DMS53 (cell line): ENCODE data around the gene TSPAN18.

Experiments
- DNase-seq: peaks from one replicate; lab custom pipeline; 2025; lab: John Stamatoyannopoulos, UW

TSPAN18 gene

DNA sequence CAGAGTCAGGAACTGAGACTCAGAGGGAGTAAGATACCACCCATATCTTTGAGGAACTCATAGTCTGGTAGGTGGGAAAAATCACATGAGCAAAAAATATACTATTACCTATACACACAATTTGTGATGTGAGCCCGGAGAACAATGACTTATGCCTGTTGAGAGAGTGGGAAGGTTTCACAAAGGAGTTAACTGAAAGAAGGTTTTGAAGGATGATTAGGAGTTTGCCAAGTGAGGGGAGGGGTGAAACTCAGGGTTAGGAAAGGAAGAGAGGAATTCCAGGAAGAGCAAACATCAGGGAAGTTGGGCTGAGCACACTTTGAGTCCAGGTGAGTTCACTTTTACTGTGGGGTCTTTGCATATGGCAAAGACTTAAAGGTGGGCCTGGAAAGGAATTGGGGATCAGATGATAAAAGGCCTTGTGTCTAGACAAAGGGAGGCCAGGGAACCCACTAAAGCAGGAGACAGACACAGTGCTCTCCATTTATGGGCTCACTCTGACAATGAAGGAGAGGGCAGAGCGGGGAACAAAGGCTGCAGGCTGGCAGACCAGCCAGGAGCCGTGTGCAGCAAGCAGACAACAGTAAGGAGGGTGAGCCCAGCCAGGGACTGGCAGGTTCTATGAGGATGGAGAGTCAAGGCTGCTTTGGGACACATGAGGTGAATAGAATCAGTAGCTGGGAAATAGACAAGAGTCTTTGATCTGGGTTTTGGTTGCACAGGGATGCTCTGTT, 33.1 kb downstream of the TSPAN18 start:
- DNase-seq, result no peak

DNA sequence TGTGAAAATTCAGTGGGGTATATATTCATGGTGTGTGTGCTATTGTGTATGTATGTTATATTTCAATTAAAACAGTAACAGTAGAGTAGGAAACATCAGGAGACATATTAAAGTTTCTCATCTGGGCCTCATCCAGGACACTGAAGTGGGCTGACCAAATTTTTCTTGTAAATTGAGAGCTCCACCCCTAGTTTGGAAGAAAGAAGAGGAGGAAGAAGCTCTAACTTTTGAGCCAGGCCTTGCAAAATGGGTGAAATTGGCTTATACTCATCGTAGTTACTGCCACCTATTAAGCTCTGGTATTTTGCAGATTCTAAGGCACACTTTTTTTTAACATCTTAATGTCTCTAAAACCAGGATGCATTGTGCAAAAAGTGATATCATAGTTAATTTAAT, 33.7 kb downstream of the TSPAN18 start:
- DNase-seq, result no peak

DNA sequence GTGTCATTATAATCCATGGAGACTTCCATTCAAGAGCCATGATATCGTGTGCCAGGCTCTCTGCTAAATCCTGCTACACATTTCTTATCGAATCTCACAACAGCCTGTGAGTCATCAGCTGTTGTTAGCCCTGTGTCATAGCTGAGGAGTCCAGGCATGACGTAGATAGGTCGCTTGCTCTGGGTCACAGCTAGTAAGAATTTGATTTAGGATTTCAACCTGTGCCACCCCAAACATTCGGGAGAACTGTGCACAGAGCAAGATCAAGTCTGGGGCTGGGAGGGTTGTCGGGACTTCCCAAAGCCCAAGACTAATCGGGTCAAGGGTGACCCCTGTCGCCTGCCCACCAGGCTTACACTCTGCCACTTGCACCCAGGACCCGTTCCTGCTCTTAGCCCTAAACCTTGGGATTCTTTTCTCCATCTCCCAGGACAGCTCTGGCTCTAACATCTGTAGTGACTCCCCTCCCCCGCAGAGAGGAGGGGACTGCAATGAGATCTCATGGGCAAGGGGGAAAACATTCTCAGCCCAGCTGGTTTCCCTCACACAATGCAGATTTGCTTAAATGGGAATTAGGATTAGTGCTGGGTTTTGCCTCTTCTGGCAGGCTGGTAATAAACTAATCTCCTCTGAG, 34.3 kb downstream of the TSPAN18 start:
- peak; percentile 28 for DNase-seq

DNA sequence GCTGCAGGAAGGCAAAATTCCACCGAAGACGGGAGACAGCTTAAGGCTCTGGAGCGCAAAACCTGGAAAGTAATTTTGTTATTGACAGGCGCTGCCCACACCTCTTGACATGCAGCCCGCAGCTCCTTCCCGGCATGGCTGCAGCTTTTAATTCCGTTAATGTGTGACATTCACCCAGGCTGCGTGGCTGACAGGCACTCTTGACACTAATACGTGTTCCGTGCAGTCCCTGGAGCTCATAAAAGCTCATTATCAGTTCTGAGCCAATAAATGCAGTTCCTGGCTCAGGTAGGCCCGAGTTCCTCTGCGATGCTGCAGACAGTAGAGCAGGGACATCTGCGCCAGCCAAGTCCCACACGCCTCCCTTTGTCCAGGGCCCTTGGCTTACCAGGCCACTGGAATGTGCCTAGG, 34.8 kb downstream of the TSPAN18 start:
- no peak for DNase-seq

DNA sequence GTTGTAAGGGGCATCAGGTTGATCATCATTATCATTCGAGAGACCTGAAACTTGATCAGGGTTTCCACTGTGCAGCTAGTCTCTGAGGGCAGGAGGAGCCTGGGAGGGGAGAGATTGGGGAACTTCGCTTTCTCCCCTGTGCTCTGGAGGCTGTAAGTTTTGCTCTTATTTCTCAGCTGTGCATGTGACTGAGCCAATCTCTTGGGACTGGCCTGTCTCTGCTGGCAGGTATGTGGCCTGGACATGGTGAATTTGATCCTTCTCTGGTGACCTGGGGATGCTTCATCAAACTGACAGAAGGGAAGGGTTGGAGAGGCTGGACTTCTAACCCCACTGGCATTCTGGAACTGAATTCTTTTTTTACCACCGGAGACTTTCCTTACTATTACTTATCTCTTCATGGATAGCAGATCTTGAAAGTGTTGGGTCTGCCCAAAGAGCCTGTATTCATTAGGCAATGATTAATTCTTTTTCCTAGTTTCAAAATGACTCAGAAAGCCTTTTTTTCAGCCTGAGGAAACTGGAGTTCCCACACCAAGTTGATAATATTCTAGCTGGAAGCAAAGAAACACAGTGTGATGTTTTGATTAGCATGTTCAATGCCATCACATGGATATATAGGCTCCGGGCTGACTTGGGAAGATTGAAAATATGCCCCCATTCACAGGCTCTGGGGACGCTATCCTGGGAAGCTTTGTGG, 36.5 kb downstream of the TSPAN18 start:
- DNase-seq, result no peak

DNA sequence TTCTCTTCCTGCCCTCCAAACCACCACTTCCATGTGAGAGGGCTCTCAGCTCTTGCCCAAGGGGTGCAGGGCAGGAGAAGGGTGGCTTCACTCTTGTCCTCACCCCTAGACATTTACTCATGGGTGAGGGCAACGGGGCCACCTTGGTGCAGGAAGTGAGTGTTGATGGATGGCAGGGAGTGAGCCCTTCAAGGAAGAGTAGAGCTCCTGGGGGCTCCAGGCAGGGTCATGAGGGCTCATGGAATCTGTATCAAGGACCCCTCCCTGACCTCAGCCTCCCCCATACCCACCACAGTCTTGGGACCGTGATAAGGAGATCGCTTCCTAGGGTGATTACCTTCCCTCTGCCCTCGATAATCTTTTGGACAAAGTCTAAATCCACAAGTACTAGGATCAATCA, 37.8 kb downstream of the TSPAN18 start:
- DNase-seq, result no peak

DNA sequence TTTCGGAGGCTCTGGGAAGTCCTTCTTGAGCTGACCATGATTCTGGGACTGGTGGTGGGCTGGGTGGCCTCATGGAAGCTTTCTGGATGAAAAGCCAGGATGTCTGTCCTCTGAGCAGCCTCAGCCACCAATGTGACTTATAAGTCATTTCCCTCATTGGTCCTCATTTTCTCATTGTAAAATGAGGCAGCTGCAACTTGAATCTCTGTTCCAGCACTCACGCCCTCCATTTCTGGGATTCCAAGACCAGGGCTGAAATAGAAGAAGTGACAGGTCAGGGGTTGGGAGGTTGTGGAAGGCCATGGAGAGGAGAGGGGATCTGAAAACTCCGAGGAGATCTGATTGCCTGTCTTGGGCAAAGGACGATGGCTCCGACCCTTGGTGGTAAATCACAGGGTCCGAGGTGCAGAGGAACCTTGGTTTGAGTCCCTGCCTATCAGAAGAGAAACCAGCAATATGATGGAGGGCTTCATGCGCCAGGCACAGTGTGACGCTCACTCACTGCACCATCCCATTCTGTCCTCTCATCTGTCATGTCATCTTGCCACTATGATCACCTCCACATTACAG, 38.3 kb downstream of the TSPAN18 start:
- no peak for DNase-seq

DNA sequence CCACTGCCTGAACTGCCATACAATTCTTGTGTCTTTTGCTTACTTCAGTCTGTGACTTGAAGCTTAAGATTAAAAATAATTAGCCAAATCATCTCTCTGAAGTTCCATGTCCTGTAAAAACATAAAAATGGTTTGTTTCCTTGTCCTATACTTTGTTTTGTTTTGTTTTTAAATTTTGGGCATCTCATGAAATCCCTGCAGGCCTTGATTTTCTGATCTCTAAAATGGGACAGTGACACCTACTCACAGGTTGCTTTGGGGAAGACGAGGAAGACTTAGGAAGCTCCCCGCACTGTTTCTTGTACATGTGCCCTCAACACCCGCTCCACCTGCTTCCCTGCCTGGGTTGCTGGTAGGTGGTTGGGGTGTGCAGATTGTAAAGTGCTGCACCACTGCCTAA, 38.9 kb downstream of the TSPAN18 start:
- DNase-seq, result no peak

DNA sequence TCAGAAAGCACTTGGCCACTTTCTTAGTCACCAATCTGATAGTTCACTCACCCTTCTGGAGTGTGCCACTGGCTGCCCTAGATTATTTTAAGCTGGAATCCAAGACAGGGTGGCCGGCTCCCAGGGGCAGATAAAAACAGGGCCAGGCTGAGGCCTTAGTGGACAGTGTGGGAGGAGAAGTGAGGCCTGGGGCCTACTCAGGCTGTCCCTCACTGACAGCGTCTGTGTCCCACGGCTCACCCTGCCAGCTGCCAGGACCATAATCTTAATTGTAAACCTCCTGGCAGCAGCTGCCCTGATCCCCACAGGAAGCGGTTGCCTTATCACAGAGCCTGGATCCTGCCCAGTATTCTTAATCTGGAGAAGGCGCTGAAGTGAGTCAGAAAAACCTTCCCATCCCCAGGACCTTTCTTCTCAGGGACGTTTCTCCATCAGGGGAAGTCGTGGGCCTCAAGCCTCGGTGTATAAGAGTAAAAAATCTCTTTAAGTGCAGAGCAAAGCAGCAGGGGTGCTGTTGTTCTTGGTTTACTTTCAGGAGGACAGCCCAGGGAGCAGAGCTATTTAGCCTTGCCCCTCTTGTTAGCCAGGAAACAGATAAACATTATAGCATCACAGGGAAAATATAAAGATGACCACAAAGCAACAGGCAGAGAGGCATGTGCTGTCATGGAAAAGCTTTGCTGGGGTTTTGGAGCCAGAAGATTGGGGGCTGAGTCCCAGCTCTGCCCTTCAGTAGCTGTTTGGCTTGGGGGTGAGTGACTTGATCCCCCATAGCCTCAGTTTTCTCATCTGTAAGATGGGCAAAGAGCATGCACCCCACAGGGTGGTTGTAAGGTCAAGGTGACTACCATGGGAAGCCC, 39.6 kb downstream of the TSPAN18 start:
- no peak for DNase-seq

DNA sequence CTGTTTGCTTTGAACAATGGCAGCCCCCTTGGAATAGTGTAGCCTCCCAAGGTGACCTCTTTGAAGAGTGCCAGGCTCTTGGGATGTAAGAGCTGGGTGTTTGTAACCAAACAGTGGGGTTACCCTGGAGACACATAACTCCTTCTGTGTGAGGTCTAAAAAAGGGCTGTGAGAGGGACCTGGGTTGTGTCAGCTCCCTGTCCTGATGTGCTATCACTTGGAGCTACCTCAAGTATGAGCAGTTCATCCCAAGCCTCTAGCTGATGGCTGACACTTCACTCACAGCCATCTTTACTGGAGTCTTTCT, 40.2 kb downstream of the TSPAN18 start:
- no peak for DNase-seq

DNA sequence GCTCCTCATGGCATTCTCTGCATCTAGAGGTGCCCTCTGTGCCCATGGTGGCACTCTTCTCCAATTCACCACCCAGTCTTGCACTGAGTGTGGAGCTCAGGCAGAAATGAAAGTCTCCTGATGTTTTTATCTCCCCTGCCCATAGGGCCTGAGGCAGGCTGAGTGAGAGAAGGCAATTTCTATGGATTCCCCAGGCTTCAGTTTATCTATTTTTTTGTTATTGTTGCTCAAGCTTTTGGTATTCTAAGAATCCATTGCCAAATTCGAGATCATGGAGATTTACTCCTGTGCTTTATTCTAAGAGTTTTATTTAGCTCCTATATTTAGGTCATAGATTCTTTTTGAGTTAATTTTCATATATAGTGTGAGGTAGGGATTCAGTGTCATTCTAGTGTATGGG, 40.7 kb downstream of the TSPAN18 start:
- no peak for DNase-seq

DNA sequence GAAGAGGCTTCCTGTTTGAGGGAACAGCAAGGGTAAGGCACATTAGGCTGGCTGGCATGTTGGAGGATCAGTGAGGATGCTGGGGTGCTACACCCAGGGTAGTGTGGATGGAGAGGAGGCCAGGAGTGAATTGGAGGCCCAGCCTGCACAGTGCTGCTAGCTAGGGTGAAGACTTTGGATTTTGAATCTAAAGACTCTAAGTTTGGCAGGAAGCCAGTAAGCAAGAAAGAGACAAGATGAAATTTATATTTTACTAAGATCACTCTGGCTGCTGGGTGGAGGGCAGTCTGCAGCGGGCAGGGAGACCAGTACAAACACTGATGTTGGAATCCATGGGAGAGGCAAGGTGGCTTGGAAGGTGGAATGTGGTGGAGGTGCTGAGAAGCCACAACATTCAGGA, 43.6 kb downstream of the TSPAN18 start:
- DNase-seq, result no peak

DNA sequence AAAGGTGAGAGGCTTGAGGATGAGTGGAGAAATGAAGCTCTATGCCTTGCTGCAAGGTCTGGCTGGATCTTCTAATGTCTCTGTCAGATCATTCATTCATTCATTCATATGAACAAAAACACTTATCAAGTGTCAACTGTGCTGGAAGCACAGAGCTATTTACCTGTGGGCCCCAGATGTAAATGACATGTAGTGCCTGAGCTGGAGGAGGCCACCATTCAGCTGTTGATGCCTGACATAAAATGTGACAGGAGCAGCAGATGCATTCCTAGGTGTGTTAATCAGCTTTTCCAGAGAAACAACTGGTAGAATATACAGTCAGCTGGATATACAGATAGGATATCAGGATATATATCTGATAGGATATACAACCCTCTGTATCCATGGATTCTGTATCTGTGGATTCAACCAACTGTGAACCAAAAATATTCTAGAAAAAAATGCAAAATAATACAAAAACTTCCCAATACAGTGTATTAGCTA, 44.5 kb downstream of the TSPAN18 start:
- no peak for DNase-seq

DNA sequence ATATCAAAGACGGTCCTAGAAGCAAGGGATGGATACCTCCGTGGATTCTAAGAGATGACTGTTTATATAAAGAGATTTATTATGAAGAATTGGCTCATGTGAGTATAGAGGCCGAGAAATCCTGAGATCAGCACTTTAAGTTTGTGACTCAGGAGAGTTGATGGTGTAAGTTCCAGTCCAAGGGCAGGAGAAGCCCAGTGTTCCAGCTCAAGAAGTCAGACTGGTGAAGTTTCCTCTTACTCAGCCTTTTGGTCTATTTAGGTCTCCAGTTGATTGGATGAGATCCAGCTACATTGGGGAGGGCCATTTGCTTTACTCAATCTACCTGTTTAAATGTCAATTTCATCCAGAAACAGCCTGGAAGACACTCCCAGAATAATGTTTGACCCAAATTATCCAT, 45.1 kb downstream of the TSPAN18 start:
- no peak for DNase-seq

DNA sequence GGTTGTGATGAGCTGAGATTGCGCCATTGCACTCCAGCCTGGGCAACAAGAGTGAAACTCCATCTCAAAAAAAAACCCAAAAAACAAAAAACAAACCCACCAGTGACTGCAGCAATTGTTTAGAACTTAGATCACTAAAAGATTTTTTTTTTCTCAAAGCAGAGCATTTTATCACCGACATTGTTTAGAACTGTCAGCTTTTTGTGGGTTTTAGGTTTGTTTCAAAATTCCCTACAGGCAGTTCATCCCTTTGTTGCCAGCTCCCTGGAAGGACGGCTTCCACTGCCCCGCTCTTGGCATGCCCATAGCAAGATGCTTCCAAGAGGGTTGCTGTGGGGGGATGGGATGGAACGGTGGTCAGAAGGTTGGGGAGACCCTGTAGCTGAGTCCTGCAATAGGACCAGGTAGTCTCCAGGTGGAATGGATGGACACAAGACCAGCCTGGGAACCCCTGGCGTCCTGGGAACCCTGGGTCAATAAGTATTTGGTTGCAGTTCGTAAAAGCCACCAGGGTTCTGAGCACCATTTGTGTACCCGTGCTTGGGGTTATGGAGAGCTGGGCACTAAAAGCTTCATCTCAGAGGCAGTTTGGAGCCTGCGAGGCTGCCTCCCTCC, 46.7 kb downstream of the TSPAN18 start:
- no peak for DNase-seq

DNA sequence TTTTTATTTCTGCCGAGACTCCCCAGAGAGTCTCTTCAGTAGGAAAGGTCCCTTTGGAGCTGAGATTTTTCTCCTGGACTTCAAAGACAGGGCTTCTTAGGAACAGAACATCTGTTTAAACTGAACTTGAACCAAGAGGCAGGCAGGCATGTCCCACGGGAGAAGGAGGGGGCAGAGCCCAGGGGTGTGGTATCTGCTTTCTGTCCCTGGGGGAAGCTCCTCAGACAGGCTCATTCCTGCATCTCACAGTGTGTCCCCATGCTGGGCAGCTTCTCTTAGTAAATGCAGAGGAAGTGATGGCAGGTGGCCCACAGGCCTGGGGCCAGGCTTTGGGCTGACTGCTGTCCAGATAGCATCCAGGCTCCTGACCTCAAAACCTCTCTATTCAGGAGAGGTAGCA, 47.3 kb downstream of the TSPAN18 start:
- DNase-seq, result no peak

DNA sequence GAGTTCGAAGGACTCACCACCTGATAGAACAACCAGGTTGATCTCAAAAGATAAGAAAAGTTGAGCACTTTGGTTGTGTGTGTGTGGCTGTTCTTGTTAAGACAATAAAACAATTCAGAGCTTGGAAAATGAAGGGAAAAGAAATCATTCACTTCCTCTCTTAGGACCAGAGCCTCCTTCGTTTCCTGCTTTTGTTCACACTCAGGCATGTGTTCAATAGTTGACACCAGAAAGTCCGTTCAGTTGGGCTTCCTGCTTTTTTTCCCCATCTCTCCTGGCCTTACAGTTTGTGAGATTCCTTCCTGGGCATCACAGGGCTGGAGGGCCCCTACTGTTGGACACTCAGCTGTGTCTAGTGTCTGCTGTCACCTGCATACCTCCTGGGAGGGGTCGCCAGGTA, 48.0 kb downstream of the TSPAN18 start:
- DNase-seq, result no peak

DNA sequence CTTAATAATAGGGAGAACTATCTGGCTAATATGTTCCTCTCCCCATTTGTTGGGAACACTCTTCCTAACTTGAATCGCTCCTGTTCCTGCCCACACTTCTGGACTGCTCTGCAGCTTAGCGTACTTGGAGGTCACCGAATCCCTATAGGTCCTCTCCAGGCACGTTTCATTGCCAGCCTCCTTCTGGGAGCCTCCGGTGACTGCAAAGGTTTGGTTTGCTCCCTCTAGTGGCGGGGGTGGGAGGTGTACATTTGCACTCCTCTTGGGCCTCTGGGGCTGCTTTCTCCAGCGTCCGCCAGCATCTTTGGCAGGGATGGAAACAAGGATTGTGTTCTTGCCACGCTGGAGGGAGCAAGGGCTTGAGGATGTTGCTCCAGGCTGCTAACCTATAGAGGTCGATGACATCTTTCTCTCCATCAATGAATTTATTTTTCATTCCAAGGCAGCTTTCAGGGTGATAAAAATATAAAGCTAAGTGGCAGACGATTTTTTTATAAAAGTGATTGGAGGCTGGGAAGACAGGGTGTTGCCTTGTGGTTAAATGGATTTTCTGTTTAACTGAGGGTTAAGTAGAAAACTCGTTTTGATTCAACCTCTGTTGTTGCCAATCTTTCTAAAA, 48.7 kb downstream of the TSPAN18 start:
- peak; percentile 79 for DNase-seq

DNA sequence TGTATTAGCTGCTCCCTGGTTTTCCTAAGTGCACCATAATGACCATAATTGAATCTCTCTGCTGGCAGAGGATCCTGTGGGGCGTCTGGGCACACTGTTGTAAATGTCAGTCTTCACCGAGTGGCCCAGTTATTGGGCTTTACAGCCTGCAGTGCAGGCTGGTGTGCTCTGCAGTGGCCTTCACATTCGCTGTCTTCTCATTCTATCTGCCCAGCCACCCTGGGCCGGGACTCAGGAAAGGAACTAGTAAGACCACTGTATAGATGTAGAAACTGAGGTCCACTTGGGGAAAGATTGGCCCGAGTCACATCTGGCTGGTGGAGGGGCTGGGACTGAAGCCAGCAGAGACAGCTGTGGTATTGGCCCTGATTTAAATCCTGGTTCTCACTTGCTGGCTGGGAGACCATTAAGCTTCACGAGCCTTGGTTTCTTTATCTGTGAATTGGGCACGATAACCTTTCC, 49.3 kb downstream of the TSPAN18 start:
- DNase-seq, result no peak

DNA sequence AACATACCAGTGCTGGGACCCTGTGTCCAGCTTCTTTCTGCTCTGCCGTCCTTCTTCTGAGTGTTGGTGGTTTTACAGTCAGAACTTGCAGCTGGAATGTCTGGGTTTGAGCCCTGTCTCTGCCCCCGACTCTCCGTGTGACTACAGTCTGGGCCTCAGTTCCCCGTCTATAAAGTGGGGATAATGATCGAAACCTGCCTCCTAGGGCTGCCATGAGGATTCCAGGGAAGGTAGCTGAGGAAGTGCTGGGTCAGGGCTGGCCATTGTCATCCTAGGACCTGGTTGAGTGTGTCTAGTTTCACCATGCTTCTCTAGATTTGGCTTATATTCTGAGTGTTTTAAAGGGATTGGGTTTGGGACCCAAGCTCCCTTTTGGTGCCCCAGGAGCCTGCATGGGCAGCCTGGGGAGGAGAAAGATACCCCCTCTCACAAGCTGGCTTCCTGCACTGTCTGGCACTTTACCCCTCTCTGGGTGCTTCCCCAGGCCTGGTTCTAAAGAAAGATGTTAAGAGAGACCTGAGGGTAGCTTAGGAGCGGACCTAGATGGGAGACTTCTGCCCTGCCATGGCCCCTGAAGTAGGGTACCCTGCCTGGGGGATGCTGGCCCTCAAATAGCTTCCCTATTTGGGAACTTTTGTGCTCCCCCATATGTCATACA, 49.9 kb downstream of the TSPAN18 start:
- DNase-seq, result no peak
